Caco-2 (cell line): ENCODE measurements around the gene ARMC5. TPM values are rescaled to one million over a fixed set of nuclear protein-coding genes. Genes with fewer than 3 reads are reported as not detected.

Experiments
- BruUV-seq: library from RNA; stranded (reverse); fragments of 400-500 nt; replicated peaks from 2 replicates; lab custom pipeline; 2021; lab: Mats Ljungman, UMichigan
- CTCF ChIA-PET: fragments of 300-600 bp; sonication (Branson Sonifier 250); formaldehyde crosslinking; loops from one replicate; lab custom pipeline; 2022; ENCODE audit warnings: antibody characterized with exemption; lab: Charles Lee
- POLR2A ChIA-PET: fragments of 300-600 bp; sonication (Branson Sonifier 250); formaldehyde crosslinking; loops from one replicate; lab custom pipeline; 2022; ENCODE audit warnings: antibody characterized with exemption; lab: Charles Lee
- DNase-seq, 2 experiments: peaks; one replicate each; pipeline versions ENCODE4 v3.0.0 to v3.0.0-alpha.2; 2020 to 2022
- H3K27me3 ChIP-seq: replicated peaks from 2 replicates; pipeline ENCODE4 v1.6.0; 2011; ENCODE audit warnings: low read length; ENCODE audit not compliant: control insufficient read depth, insufficient read depth
- H3K36me3 ChIP-seq: 2 replicates; pipeline ENCODE4 v1.5.1; 2011; ENCODE audit warnings: low read length; ENCODE audit not compliant: control insufficient read depth, insufficient read depth
- H3K4me1 ChIP-seq: fragments of 250-450 bp; sonication (Bioruptor Pico); 2 replicates; pipeline ENCODE4 v1.5.1; 2020; ENCODE audit warnings: mild to moderate bottlenecking
- H3K4me3 ChIP-seq: 2 replicates; pipeline ENCODE4 v1.5.1; 2011; ENCODE audit warnings: low read depth, mild to moderate bottlenecking, control low read depth, low read length
- H3K9me3 ChIP-seq: fragments of 250-450 bp; sonication (Bioruptor Pico); 2 replicates; pipeline ENCODE4 v1.5.1; 2020; ENCODE audit warnings: mild to moderate bottlenecking, moderate library complexity
- H3K27ac Mint-ChIP-seq: one replicate; pipeline ENCODE4 v1.8.0; 2022; ENCODE audit warnings: mixed read lengths; ENCODE audit not compliant: unreplicated experiment
- H3K27me3 Mint-ChIP-seq: one replicate; pipeline ENCODE4 v1.8.0; 2022; ENCODE audit warnings: mixed read lengths; ENCODE audit not compliant: insufficient read depth, unreplicated experiment
- H3K36me3 Mint-ChIP-seq: one replicate; pipeline ENCODE4 v1.8.0; 2022; ENCODE audit warnings: mild to moderate bottlenecking, mixed read lengths; ENCODE audit not compliant: insufficient read depth, unreplicated experiment
- H3K4me1 Mint-ChIP-seq: one replicate; pipeline ENCODE4 v1.8.0; 2022; ENCODE audit warnings: low read depth, mixed read lengths; ENCODE audit not compliant: unreplicated experiment
- H3K4me3 Mint-ChIP-seq: one replicate; pipeline ENCODE4 v1.8.0; 2022; ENCODE audit warnings: mild to moderate bottlenecking, moderate library complexity, mixed read lengths; ENCODE audit not compliant: unreplicated experiment
- H3K9me3 Mint-ChIP-seq: one replicate; pipeline ENCODE4 v1.8.0; 2022; ENCODE audit warnings: mixed read lengths; ENCODE audit not compliant: unreplicated experiment
- CTCF ChIP-seq, 2 experiments: fragments of 200-600 bp in 1 of 2; IDR thresholded peaks; 1 replicate in 1 of 2; 2 replicates in 1 of 2; pipeline versions ENCODE4 v1.5.1 to v1.8.0; 2011 to 2022; ENCODE audit warnings: antibody characterized with exemption in 1 of 2, control low read depth in 1 of 2, inconsistent platforms in 1 of 2, low read depth in 1 of 2, low read length in 1 of 2, mild to moderate bottlenecking in 1 of 2, moderate library complexity in 1 of 2; ENCODE audit not compliant: insufficient read depth in 1 of 2, severe bottlenecking in 1 of 2, unreplicated experiment in 1 of 2
- intact Hi-C: fragments of 100-400 bp; cut with micrococcal nuclease; formaldehyde crosslinking; loops from one replicate; pipeline ENCODE4 v1.10.0; 2022; ENCODE audit not compliant: unreplicated experiment
- total RNA-seq: library from RNA; stranded (reverse); gene quantifications from 2 replicates; pipeline ENCODE4 v1.2.3, GENCODE V29; 2022

The ARMC5 gene
- total RNA-seq, 1 experiment from 2014 or later, result 10.2 TPM

GRCh38 chr16:31451201-31451600, 8.1 kb upstream of the ARMC5 start:
- H3K9me3 ChIP-seq, result no peaks in the 10 kb centered on the region
- no TSS peak for BruUV-seq
- no peak overlapping the region for H3K4me3 Mint-ChIP-seq
- no peak for DNase-seq
- H3K36me3 ChIP-seq, result no peaks in the 10 kb centered on the region; the same call in 1 of the 2 replicates
- no peaks in the 10 kb centered on the region for H3K27me3 Mint-ChIP-seq
- no peak overlapping the region for H3K4me3 ChIP-seq
- peaks cover 17% of the 10 kb centered on the region for H3K36me3 Mint-ChIP-seq
- H3K9me3 Mint-ChIP-seq, result no peaks in the 10 kb centered on the region
- H3K27ac Mint-ChIP-seq, result no peak overlapping the region
- CTCF ChIA-PET, result interaction anchor here (0.6 to 1.6 kb wide), 4 partner anchors 9 to 377 kb away, joined by 3 to 10 read pairs (median 5); partner anchors contain the start of genes ZNF646, ZNF668 and ZNF843
- POLR2A ChIA-PET, result interaction anchor here (0.5 to 1.4 kb wide), 3 partner anchors 9 to 646 kb away, joined by 3 to 5 read pairs (median 4); partner anchors contain the start of gene ZNF843
- intact Hi-C loops, result loop anchor here (10.0 kb wide), 2 partner anchors 316 to 424 kb away; partner anchors contain the start of genes PRSS8 and ZNF267
- no peaks in the 10 kb centered on the region for H3K27me3 ChIP-seq
- peaks cover 11% of the 10 kb centered on the region for H3K4me1 ChIP-seq
- TF ChIP-seq CTCF (IDR thresholded peaks at IDR 0.05; ENCODE audit: insufficient read depth in 1 of 2, low read depth in 1 of 2, low read length in 1 of 2, severe bottlenecking in 1 of 2, unreplicated experiment in 1 of 2), result no peak
- peaks cover 13% of the 10 kb centered on the region for H3K4me1 Mint-ChIP-seq

GRCh38 chr16:31451681-31452351, 7.5 kb upstream of the ARMC5 start:
- H3K27me3 Mint-ChIP-seq, result no peaks in the 10 kb centered on the region
- CTCF ChIA-PET, result interaction anchor here (0.5 to 1.6 kb wide), 5 partner anchors 9 to 378 kb away, joined by 3 to 10 read pairs (median 4); partner anchors contain the start of genes ZNF646, ZNF668 and ZNF843
- peaks cover 13% of the 10 kb centered on the region for H3K4me1 Mint-ChIP-seq
- no peaks in the 10 kb centered on the region for H3K9me3 ChIP-seq
- H3K4me1 ChIP-seq, result peaks cover 11% of the 10 kb centered on the region
- peak overlapping the region; percentile 1 for H3K4me3 Mint-ChIP-seq
- no peak overlapping the region for H3K4me3 ChIP-seq
- POLR2A ChIA-PET, result interaction anchor here (0.5 to 1.4 kb wide), 2 partner anchors 9 to 646 kb away, joined by 3 to 4 read pairs; partner anchors contain the start of gene ZNF843
- no peak overlapping the region for H3K27ac Mint-ChIP-seq
- peaks cover 17% of the 10 kb centered on the region for H3K36me3 Mint-ChIP-seq
- H3K36me3 ChIP-seq, result no peaks in the 10 kb centered on the region; the same call in 1 of the 2 replicates
- BruUV-seq, result no TSS peak
- peak; percentile 78 to 79 for DNase-seq
- no peaks in the 10 kb centered on the region for H3K9me3 Mint-ChIP-seq
- intact Hi-C loops, result loop anchor here (10.0 kb wide), 2 partner anchors 317 to 423 kb away; partner anchors contain the start of genes PRSS8 and ZNF267
- TF ChIP-seq CTCF (IDR thresholded peaks at IDR 0.05; ENCODE audit: insufficient read depth in 1 of 2, low read depth in 1 of 2, low read length in 1 of 2, severe bottlenecking in 1 of 2, unreplicated experiment in 1 of 2), result peak; percentile 59 to 73
- no peaks in the 10 kb centered on the region for H3K27me3 ChIP-seq

- Mint-ChIP-seq H3K4me1 (peaks cover 13% of the 10 kb centered on the region), H3K36me3 (peaks cover 18% of the 10 kb centered on the region), H3K27ac (no peak overlapping the region), H3K27me3 (no peaks in the 10 kb centered on the region), H3K4me3 (no peak overlapping the region), H3K9me3 (no peaks in the 10 kb centered on the region)
- Histone ChIP-seq H3K36me3 (no peaks in the 10 kb centered on the region; the same call in 1 of the 2 replicates), H3K4me1 (peaks cover 16% of the 10 kb centered on the region), H3K9me3 (no peaks in the 10 kb centered on the region), H3K4me3 (no peak overlapping the region), H3K27me3 (no peaks in the 10 kb centered on the region)
- intact Hi-C loops, result loop anchor here (10.0 kb wide), 2 partner anchors 318 to 422 kb away; partner anchors contain the start of genes PRSS8 and ZNF267
- no peak for DNase-seq
- POLR2A ChIA-PET, result no interaction called here
- no peak for TF ChIP-seq CTCF (IDR thresholded peaks at IDR 0.05; ENCODE audit: insufficient read depth in 1 of 2, low read depth in 1 of 2, low read length in 1 of 2, severe bottlenecking in 1 of 2, unreplicated experiment in 1 of 2)
- CTCF ChIA-PET, result interaction anchor here (1.6 kb wide), 1 partner anchor 379 kb away, joined by 10 read pairs; the partner anchor contains the start of genes ZNF646 and ZNF668
- BruUV-seq, result no TSS peak
Observed at GRCh38 chr16:31452631-31453106, 6.6 kb upstream of the ARMC5 start.
